ENCODE measurements around the gene AGPAT2.
A peak's percentile ranks its signal among the peaks of the same experiment; 100 is the strongest.

The AGPAT2 gene

DNA sequence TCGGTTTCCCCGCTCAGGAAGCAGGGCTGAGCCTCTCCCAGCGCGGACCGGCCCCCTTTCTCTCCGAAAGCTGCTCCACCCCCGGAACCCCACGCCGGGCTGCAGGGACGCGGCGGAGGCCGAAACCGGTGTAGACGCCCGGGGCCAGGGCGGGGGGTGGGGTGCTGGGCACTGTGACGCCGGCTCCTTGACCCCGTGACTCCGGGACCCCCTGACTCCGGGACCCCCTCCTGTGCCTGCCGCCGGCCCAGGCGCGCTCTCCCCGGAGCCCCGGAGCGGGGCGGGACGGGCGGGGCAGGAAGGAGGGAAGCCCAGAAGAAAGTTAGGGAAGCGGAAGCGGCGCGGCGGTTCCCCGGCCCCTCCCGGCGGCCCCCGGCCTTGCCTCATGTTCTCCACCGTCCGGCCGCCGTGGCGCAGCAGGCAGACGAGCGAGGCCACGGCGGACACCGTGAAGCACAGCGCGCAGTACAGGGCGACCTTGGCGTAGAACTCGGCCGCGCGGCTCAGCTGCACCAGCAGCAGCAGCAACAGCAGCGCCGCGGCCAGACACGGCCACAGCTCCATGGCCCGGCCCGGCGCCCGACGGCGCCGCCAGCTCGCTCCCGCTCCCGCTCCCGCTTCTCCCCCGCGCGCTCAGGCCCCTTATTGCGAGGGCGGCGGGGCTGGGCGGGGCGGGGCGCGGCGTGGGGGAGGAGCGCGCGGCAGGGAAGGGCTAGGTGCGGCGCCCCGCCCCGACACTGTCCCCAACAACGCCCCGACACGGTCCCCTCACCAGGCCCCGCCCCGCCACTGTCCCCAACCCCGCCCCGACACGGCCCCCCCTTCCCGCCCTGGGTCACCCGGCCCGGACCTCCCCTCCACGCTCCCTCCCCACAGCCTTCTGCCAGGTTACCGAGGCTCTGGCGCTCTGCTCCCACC is at the start of gene AGPAT2:
AGPAT2 (minus strand) TSS at position 664 of the 918 bp plus-strand sequence; CDS start at position 564, 100 bp downstream.
- DNase-seq (ENCODE audit: low read depth) = no peak

DNA sequence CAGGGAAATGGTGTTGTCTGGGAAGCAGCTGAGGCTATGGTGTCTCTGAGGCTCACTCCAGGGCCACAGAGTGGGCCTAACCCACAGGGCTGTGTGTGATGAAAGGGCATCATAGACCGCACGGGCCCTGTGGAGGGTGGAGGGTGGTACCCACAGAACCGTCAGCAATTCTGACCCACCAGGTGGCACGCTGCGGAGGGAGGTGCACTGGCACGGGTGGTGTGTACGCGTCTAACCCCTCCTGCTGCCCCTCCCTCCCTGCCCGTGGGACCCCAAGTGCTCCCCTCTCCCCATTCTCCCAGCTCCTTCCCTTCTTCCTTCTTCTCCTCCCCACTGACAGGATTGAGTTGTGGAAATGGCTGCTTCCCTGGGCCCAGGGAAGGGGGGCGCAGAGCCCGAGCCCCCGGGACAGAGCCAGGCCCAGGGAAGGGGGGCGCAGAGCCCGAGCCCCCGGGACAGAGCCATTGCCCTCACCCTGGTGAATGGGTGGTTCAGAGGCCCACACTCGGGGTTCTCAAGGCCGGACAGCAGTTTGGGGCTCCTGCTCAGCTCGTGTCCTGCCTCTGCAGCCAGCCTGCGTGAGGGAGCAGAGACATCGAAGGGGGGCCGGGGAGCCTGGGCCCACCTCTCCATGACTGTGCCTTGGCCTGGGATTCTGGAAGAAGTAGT is 48.7 kb upstream of the AGPAT2 start:
- no peak for DNase-seq (ENCODE audit: low read depth)

DNA sequence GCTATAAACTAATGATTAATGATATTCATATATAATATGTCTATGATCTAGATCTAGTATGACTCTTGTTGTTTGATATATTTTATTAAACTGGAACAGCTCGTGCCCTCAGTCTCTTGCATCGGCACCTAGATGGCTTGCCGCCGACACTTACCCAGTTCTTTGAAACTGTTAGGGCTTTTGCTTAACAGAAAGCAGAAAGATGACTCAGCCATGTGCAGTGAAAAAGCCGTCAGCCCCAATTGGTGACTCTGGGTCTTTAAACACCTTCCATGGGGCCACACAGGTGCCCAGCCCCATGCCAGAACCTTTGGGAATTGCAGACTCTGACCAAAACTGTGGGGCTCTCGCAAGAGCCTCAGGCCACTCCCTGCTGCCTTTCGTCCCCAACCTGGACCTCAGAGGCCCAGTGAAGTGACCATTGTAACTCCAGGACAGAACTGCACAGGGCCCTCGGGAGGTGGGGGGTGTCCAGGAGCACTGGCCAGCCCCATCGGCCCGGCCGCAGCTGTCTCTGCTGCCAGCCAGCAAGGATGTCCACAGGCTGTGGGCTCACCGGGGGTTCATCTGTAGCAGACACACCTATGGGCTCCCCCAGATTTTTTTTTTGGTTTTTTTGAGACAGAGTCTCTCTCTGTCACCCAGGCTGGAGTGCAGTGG is 47.7 kb upstream of the AGPAT2 start:
- no peak for DNase-seq (ENCODE audit: low read depth)

DNA sequence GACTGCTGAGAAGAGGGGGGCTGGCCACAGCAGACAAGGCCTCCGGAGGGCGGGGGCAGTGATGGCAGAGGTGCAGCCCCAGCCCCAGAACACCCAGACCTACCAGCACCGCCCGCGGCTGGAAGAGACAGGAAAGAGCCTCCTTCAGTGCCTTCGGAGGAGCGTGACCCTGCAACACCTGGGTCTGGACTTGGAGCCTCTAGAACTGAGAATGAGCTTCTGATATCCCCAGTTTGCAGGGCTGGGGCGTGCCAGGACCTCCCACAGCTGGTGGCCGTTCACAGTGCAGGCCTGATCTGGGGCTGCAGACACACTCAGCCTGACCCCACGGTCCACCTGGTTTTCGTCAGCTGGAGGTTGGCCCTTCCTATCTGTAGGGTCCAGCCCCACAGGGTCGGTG is 46.4 kb upstream of the AGPAT2 start:
- no peak for DNase-seq (ENCODE audit: low read depth)

DNA sequence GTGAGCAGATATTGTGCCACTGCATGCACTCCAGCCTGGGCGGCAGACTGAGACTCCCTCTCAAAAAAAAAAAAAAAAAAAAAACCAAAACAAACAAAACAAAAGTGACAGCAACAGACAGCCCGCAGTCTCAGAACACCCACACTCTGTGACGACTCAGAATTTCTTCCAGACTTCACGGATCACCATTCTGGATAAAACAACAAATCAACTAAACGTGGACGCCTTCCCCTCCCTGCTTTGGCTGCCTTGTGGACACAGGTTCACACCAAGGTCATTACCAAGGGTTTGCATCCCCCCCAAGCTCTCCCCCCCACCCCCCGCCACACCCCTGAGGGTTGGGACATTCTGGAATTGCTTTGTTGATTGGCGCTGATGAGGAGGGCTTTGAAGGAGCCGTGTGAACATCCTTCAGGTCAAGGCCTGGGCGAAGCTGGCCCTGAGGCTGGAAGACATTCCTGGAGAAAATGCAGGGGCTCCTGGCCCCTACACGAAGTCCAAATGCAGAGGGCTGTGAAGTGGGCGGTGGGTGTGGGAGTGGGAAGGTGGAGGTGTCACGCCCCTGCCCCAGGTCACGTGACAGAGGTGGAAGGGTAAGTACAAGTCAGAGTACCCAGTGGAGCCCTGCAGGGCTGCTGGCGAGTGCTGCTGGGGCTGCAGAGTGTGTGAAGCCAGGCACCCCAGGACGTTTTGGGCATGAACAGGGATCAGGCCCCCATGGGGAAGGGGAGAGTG is 45.4 kb upstream of the AGPAT2 start:
- no peak for DNase-seq (ENCODE audit: low read depth)

DNA sequence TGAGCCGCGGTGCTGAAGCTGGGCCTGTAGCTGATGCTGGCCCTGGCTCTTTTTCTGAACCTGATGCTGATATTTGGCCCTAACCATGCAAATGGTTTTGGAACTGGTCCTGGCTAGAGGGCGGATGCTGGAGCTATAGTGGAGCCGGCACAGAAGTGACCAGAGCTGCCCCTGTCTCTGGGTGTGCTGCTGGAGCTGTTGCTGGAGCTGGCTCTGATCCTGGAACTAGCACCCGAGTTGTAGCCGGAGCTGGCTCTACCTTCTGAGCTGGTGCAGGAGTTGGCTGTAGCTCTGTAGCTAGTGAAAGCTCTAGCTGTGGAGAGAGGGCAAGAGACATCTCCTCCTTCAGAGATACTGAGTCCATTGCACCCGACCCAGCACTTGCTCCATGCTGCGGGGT is 42.7 kb upstream of the AGPAT2 start:
- DNase-seq (ENCODE audit: low read depth) = no peak

DNA sequence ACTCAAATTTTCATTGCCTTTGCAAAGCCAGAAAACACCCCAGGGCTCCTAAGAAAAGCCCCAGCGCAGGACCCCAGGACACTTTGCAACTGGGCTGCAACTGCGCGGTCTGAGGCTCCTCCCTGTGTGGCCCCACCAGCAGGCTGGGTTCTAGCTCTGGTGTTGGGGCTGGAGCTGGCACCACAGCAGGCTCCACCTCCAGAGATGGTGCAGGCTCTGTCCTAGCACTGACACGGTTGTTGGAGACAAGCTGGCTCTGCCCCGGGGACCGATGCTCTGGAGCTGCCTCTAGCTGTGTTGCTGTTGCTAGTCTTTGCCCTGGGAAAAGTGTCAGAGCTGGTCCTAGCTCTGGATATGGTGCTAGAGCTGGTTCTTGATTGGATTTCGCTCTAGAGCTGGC is 41.9 kb upstream of the AGPAT2 start:
- no peak for DNase-seq (ENCODE audit: low read depth)

DNA sequence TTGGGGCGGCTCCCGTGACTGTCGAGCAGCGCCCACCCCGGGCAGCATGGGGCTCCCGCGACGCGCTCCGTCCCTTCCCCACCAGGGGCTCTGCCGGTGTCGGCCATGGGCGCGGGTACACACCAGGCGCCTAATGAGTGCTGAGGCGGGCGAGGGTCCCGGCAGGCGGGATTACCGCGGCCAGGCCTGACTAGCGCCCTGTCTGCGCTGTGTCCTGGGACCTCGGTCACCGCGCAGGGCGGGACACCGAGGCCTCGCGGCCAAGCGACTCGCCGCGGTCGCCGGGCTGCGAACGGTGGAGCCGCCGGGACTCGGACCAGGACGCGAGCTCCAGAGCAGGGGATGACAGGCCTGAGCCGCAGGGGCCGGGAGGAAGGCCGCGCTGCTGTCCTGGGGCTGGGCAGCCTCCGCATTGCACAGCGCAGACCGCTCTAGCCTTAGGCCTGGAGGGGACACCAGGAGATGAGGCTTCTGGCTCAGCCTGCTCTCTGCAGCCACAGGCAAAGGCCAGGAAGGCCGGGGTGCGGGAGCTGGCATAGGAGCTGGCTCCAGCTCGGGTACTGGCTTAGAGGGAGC is 41.4 kb upstream of the AGPAT2 start:
- DNase-seq (ENCODE audit: low read depth) = no peak

DNA sequence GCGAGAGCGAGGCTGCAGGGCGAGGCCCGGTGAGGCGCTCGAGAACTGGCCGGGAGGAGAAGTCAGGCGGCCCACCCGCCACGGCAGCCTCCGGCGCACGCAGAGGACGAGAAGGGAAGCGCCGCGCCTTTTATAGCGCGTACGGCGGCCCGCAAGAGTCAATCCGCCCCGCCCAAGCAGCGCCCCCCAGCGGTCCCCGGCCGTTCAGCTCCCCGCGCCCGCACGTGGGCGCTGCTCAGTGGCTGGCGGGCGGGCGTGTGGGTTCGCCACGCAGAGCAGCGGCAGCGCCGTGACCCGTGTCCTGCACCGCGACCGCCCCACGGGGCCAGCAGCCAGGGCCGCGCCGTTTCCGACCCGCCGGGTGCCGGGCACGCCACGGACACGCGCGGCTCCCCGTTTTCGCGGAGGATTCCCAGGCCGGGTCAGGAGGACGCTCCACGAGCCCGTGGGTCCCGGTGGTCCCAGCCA is 40.9 kb upstream of the AGPAT2 start:
- DNase-seq (ENCODE audit: low read depth) = peak; percentile 81

DNA sequence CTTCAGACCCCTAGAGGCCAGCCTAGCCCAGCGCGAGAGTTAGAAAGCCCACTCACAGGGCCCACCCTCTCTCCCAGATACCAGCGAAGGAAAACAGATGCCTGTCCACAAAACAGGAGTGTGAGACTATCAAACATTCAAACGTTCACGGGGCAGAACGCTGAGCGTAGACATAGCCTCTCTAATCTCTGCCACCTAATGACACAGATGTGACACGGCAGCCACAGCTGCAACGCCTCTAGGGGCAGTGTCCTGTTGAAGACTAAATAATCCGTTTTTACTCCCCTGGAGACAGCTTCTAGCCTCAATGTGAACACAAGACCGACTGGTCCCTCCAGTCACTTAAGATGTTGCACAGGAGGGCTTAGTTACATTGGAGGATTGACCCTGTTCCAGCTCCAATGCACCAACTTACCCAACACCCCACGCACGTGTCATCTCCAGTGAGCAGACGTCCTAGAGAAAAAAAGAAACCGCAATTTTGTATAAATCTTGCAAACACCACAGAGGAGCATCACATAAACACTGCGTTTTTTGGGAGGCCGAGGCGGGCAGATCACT is 39.5 kb upstream of the AGPAT2 start:
- DNase-seq (ENCODE audit: low read depth) = no peak

DNA sequence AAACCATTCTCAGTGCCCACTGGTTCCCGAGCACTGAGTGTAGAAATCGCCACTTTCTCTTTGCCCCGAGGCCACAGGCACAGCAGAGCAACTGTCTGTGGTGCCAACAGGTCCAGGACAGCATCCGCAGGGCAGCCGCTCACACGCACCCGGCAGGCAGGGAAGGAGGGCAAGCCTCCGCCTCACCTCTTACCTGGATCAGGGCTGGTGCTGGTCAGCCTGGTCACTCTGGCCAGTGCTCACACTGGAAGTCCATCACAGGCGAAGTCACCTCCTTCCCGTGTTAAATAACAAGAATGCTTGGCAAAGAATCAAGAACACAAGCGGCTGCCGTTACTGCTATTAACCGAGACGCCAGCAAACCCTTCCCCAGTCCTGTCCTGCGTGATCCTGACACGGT is 38.9 kb upstream of the AGPAT2 start:
- DNase-seq (ENCODE audit: low read depth) = no peak

DNA sequence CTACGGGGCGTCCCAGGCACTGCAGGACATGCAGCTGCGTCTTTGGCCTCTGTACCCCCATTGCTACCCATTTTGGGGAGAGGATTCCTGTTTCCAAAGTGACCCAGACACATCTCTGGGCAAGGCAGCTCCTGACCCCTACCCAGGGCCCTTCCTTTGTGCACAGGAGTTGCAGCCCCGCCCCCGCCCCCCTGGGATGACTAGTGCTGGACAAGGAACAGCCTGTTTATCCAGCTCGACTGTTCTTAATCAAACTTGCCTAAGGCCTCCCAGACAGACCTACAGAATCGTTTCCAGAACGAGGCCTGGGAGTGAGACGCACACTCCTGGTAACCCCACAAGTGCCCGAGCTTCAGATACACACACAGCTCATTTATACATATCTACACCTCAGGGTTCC is 38.4 kb upstream of the AGPAT2 start:
- no peak for DNase-seq (ENCODE audit: low read depth)

DNA sequence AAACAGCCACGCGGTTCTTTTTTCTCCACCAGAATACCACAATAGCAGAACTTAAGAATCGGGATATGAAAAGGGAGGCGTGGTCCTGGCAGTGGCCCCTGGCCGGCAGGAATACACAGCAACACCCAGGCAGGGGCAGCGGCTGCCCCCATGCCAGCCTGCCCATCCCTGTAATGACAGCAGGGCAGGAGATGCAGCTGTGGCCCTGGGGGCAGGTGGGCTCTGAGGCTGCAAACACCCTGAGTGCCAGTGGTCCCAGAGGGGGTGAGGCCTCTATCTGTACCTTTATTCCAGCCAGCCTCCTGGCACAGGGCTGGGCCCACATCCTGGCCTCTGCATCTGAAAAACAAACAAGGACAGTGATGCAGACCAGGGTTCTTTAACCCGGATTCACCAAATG is 37.5 kb upstream of the AGPAT2 start:
- DNase-seq (ENCODE audit: low read depth) = no peak

DNA sequence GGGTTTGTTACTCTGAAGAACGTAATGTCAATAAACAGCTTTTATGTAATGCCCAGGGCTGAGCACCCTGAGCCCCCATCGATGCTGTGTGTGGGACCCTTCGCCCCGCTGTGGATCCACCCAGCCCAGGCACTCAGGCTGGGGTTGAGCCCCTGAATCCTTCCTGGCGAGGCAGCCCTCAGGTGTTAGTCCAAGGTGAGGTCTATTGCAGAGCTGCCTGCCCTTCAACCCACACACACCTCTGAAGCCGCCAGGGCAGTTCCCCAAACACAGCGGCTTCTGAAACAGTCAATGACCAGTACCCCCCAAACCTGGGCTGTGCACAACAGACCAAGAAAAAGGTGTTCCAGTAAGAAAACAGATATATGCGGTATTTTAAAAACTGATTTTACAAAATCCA is 36.7 kb upstream of the AGPAT2 start:
- no peak for DNase-seq (ENCODE audit: low read depth)

DNA sequence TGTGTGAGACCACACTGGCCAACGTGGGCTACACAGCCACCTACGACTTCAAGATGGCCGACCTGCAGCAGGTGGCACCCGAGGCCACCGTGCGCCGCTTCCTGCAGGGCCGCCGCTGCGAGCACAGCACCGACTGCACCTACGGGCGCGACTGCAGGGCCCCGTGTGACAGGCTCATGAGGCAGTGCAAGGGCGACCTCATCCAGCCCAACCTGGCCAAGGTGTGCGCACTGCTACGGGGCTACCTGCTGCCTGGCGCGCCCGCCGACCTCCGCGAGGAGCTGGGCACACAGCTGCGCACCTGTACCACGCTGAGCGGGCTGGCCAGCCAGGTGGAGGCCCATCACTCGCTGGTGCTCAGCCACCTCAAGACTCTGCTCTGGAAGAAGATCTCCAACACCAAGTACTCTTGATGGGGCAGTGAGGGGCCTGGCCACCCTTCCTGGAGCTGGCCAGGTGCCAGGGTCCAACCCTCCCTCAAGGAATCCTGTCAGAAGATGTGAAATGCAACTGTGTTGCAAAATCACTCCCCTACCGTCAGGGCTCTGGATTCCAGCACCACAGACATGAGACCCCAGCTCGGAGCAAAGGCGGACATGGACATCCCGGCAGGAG is 36.2 kb upstream of the AGPAT2 start:
- no peak for DNase-seq (ENCODE audit: low read depth)

DNA sequence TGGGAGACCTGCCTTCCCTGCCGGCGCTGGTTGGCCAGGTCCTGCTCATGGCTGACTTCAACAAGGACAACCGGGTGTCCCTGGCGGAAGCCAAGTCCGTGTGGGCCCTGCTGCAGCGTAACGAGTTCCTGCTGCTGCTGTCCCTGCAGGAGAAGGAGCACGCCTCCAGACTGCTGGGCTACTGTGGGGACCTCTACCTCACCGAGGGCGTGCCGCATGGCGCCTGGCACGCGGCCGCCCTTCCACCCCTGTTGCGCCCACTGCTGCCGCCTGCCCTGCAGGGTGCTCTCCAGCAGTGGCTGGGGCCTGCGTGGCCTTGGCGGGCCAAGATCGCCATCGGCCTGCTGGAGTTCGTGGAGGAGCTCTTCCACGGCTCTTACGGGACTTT is 35.7 kb upstream of the AGPAT2 start:
- no peak for DNase-seq (ENCODE audit: low read depth)

DNA sequence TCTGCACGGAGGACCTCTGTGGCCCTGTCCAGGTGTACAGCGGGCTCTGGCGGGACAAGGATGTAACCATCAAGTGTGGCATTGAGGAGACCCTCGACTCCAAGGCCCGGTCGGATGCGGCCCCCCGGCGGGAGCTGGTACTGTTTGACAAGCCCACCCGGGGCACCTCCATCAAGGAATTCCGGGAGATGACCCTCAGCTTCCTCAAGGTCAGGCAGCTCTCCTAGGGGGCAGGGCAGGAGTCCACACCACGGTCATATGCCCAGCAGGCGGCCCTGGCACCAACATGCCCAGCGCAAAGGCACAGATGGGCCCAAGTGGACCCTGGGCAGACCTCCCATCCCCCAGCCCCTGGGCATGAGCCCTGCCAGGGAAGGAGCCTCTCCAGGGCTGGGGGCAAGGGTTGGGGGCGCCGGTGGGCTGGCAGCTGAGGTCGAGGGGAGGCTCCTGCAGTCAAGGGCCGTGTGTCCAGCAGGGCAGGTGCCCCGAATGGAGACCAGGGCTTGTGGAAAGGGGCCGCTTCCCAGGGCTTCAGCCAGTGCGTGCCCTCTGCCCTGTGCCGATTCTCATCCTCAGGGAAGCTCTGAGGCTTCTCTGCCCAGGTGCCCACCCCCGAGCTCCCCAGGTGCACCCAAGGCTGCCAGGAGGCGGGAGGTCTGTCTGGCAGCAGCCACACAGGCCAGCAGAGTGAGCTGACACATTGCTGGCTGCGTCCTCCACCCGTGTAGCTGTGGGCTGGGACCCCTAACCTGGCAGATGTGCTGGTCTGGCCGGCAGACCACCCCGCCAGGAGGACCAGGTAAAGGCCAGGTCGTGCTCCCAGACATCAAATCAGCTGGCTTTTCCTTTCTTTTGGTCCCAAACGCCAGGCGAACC is 35.1 kb upstream of the AGPAT2 start:
- no peak for DNase-seq (ENCODE audit: low read depth)

DNA sequence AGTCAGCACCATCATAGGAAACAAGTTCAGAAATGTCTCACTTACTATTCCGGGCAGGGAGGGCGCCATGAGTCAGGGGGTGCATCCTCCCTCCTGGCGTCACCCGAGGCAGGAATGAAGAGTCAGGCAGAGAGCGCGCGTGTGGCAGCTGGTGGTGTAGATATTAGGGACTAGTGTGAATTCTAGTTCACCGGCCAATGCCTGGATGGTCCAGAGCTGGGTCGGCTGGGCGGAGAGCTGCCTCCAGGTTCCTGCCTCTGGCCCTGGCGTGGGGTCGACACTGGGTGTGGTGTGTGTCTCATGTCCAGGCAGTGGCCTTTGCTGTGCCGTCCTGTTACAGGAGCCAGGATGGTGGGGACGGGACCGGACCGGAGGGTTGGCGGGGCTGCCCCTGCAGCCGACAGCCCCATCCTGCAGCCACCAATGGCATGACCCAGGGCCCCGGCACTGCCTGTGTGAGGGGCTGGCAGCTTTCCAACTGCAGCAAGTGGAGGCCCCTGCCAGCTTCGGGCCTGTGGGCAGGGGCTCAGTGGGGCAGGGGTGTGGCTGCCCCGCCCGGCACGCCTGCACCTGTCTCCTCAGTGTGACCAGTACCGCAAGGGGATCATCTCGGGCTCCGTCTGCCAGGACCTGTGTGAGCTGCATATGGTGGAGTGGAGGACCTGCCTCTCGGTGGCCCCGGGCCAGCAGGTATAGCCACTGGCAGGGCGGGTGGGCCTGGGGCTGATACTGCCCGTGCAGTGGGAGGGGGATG is 34.3 kb upstream of the AGPAT2 start:
- no peak for DNase-seq (ENCODE audit: low read depth)

DNA sequence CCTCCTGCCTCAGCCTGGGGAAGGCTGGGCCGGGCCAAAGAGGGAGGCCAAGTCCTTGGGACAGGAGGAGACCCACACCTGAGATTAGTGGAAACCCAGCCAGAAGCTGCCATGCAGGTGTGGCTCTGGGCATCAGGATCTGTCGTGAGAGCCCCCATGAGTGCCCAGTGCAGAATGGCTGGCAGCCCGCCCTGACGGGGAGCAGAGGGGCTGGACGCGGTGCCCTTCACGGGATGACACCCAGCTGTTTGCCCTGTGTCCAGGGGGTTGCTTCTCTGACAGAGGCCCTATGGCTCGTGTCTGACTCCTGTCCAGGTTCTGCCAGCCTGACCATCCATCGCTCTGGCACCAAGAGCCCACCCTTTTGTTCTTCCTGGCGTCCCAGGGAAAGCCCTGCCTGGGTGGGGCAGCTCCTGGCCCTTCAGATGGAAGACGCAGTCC is 33.7 kb upstream of the AGPAT2 start:
- DNase-seq (ENCODE audit: low read depth) = no peak
